GM21619 (cell line): ENCODE data around the gene NPAS3.

Source experiments
- ATAC-seq: cut with Tn5 transposase; IDR thresholded peaks from one replicate; pipeline ENCODE4 v1.9.1; 2021; ENCODE audit not compliant: unreplicated experiment

Gene NPAS3

GRCh38 chr14:33534632-33535031, 596.0 kb downstream of the NPAS3 start:
- ATAC-seq = no peak

- ATAC-seq = no peak
These were observed 601.3 kb downstream of the NPAS3 start for GRCh38 chr14:33539918-33540357.

- ATAC-seq = no peak
These were observed 602.5 kb downstream of the NPAS3 start for GRCh38 chr14:33541171-33541570.

- no peak for ATAC-seq
These were observed 603.9 kb downstream of the NPAS3 start for GRCh38 chr14:33542338-33543287.

- no peak for ATAC-seq
These were observed 607.0 kb downstream of the NPAS3 start for GRCh38 chr14:33545696-33546095.

GRCh38 chr14:33548606-33549005, 609.9 kb downstream of the NPAS3 start:
- ATAC-seq = no peak

- no peak for ATAC-seq
These were observed 613.3 kb downstream of the NPAS3 start for GRCh38 chr14:33551963-33552362.

GRCh38 chr14:33553706-33554278, 615.1 kb downstream of the NPAS3 start:
- no peak for ATAC-seq

GRCh38 chr14:33554988-33555387, 616.3 kb downstream of the NPAS3 start:
- ATAC-seq = no peak

GRCh38 chr14:33555710-33556350, 617.2 kb downstream of the NPAS3 start:
- ATAC-seq = no peak

GRCh38 chr14:33556382-33557121, 617.9 kb downstream of the NPAS3 start:
- ATAC-seq = no peak

GRCh38 chr14:33560718-33561431, 622.2 kb downstream of the NPAS3 start:
- no peak for ATAC-seq

- no peak for ATAC-seq
These were observed 623.0 kb downstream of the NPAS3 start for GRCh38 chr14:33561488-33562175.

GRCh38 chr14:33563191-33563900, 624.7 kb downstream of the NPAS3 start:
- ATAC-seq = no peak

- ATAC-seq = no peak
These were observed 625.2 kb downstream of the NPAS3 start for GRCh38 chr14:33563901-33564197.

GRCh38 chr14:33564774-33565630, 626.3 kb downstream of the NPAS3 start:
- ATAC-seq = peak; percentile 84

- no peak for ATAC-seq
These were observed 627.4 kb downstream of the NPAS3 start for GRCh38 chr14:33566082-33566481.

GRCh38 chr14:33567023-33567728, 628.5 kb downstream of the NPAS3 start:
- no peak for ATAC-seq
